B cell (primary cell): Measurements from ENCODE around the gene RNF213.

Experiments
- CTCF ChIP-seq: fragments of 200-600 bp; IDR thresholded peaks from one replicate; pipeline ENCODE4 v1.8.0; 2022; ENCODE audit warnings: antibody characterized with exemption, mild to moderate bottlenecking
- EZH2 ChIP-seq: IDR thresholded peaks from 2 replicates; pipeline ENCODE4 v1.6.1; 2012; ENCODE audit warnings: borderline replicate concordance, low read depth, mild to moderate bottlenecking, moderate library complexity, low read length; ENCODE audit not compliant: insufficient read depth, poor library complexity, severe bottlenecking

GRCh38 chr17:80257716-80258213 lies 2.9 kb upstream of the RNF213 start:
- TF ChIP-seq CTCF (no peak), EZH2 (no peak)
